K562 (cell line): Measurements from ENCODE around the gene BTN3A1. TPM values are rescaled to one million over a fixed set of nuclear protein-coding genes. Genes with fewer than 3 reads are reported as not detected.

Source experiments
- HES1 ChIP-seq: fragments of 450-650 bp; IDR thresholded peaks from 2 replicates; pipeline ENCODE4 v1.6.1; 2016; ENCODE audit warnings: low read depth, mild to moderate bottlenecking, moderate library complexity
- IRF1 ChIP-seq: sonication (generic); formaldehyde crosslinking; IDR thresholded peaks from 2 replicates; pipeline ENCODE4 v1.8.0; 2022; ENCODE audit warnings: missing genetic modification reagents, mild to moderate bottlenecking, borderline replicate concordance
- KDM1A ChIP-seq, 2 experiments: fragments of 450-650 bp; IDR thresholded peaks; 2 replicates each; pipeline ENCODE4 v1.6.1; 2016; ENCODE audit warnings: mild to moderate bottlenecking in 2 of 2
- MBD1 ChIP-seq: fragments of 250-450 bp; sonication (Bioruptor Pico); IDR thresholded peaks from 2 replicates; pipeline ENCODE4 v1.8.0; 2022; ENCODE audit warnings: inconsistent platforms
- MECOM ChIP-seq: fragments of 250-450 bp; sonication (Bioruptor Pico); IDR thresholded peaks from 2 replicates; pipeline ENCODE4 v1.8.0; 2022; ENCODE audit warnings: inconsistent platforms
- MITF ChIP-seq: IDR thresholded peaks from 2 replicates; pipeline ENCODE4 v1.6.1; 2014; ENCODE audit warnings: antibody characterized with exemption
- NRF1 ChIP-seq, 2 experiments: fragments of 450-650 bp; IDR thresholded peaks in 1 of 2; conservative IDR thresholded peaks in 1 of 2; 2 replicates each; pipeline ENCODE4 v1.6.1; 2014; ENCODE audit warnings: mild to moderate bottlenecking in 2 of 2
- POLR2A ChIP-seq: fragments of 450-650 bp; conservative IDR thresholded peaks from 2 replicates; pipeline ENCODE4 v1.6.1; 2016
- PYGO2 ChIP-seq: fragments of 450-650 bp; IDR thresholded peaks from 2 replicates; pipeline ENCODE4 v1.6.1; 2016; ENCODE audit warnings: mild to moderate bottlenecking, missing genetic modification characterization, moderate library complexity, missing compliant biosample characterization
- SMARCA4 ChIP-seq: fragments of 450-650 bp; IDR thresholded peaks from 2 replicates; pipeline ENCODE4 v1.6.1; 2016
- SNRNP70 ChIP-seq: fragments of 200-400 bp; formaldehyde crosslinking; optimal IDR thresholded peaks from 2 replicates; pipeline ENCODE3; 2017; ENCODE audit warnings: low read depth, low read length
- SUPT5H ChIP-seq: fragments of 450-650 bp; IDR thresholded peaks from 2 replicates; pipeline ENCODE4 v1.6.1; 2016
- ZBTB11 ChIP-seq, 3 experiments: fragments of 200-800 bp in 1 of 3; fragments of 250-450 bp in 1 of 3; fragments of 450-650 bp in 1 of 3; sonication (Bioruptor Pico) in 1 of 3; sonication (Bioruptor generic) in 1 of 3; formaldehyde crosslinking in 1 of 3; IDR thresholded peaks; 2 replicates each; pipeline versions ENCODE4 v1.6.1 to v1.8.0; 2016 to 2022; ENCODE audit warnings: mild to moderate bottlenecking in 2 of 3, missing genetic modification characterization in 2 of 3, missing compliant biosample characterization in 1 of 3, moderate library complexity in 1 of 3
- ZMIZ1 ChIP-seq, 2 experiments: fragments of 150-350 bp in 1 of 2; IDR thresholded peaks; 2 replicates each; pipeline ENCODE4 v1.6.1; 2012 to 2016; ENCODE audit warnings: low read depth in 2 of 2, low read length in 2 of 2, mild to moderate bottlenecking in 1 of 2, moderate library complexity in 1 of 2
- polyA plus RNA-seq, 8 experiments: library from polyadenylated mRNA; depleted of rRNA in 4 of 8; stranded (reverse) in 5 of 8; unstranded in 3 of 8; fragments of >200 nt; fragmentation: Nextera tagmentation in 2 of 8; fragmentation: Illumina TruSeq in 1 of 8; extraction: Ambion mirVana in 2 of 8; extraction: Trizol in 1 of 8; gene quantifications; 2 replicates each; pipeline versions ENCODE4 v1.2.1 to v1.2.3, GENCODE V29; 2011 to 2014; ENCODE audit warnings: inconsistent platforms in 1 of 8, missing spikeins in 1 of 8
- total RNA-seq, 7 experiments: library from RNA; depleted of rRNA in 6 of 7; stranded (reverse); fragments of >200 nt in 6 of 7; fragmentation: Illumina TruSeq in 2 of 7; extraction: Trizol in 2 of 7; gene quantifications; 2 replicates each; pipeline versions ENCODE4 v1.2.1 to v1.2.3, GENCODE V29; 2011 to 2021; ENCODE audit warnings: low replicate concordance in 1 of 7

BTN3A1 gene
- total and polyA plus RNA-seq, 9 of the 15 experiments (the other 6 are each of a cell fraction or from before 2014, with no cell fraction given), result 0.84 to 8.5 (median 3.9) TPM

- TF ChIP-seq ZBTB11 (CRISPR knock-in tag; IDR thresholded peaks at IDR 0.05), result peak in 1 of 3 experiments; percentile 50; a peak in 1 of 6 replicates
- TF ChIP-seq MECOM (CRISPR knock-in tag), result 0 out of 2 replicates have a peak, but pooled peaks have one; percentile 19
- TF ChIP-seq HES1, result peak; percentile 64
- TF ChIP-seq PYGO2 (tag), result no peak
- TF ChIP-seq SMARCA4, result peak; percentile 16; the same call in 1 of the 2 replicates
- TF ChIP-seq ZMIZ1 (IDR thresholded peaks at IDR 0.05; ENCODE audit: low read depth in 2 of 2, low read length in 2 of 2), result no peak
- TF ChIP-seq SUPT5H, result peak; percentile 17; the same call in 1 of the 2 replicates
- no peak for TF ChIP-seq IRF1
- no peak for TF ChIP-seq MITF
- peak; percentile 90 to 92 for TF ChIP-seq NRF1 (conservative IDR thresholded peaks at IDR 0.05 in 1 of 2, IDR thresholded peaks at IDR 0.05 in 1 of 2)
- no peak for TF ChIP-seq SNRNP70
- TF ChIP-seq MBD1, result peak; percentile 46; the same call in 1 of the 2 replicates
- peak; percentile 63 for TF ChIP-seq POLR2A
- TF ChIP-seq KDM1A (IDR thresholded peaks at IDR 0.05), result peak in 1 of 2 experiments; percentile 84; a peak in 2 of 4 replicates
These were observed at the start of gene BTN3A1 (continued) for GRCh38 chr6:26401987-26402658.
